Astrocyte of the cerebellum (primary cell): ENCODE results near the gene RNF34.

Experiments
- DNase-seq: peaks from one replicate; pipeline ENCODE4 v3.0.0-alpha.2; 2011; ENCODE audit warnings: low read depth
- H3K4me3 ChIP-seq: 2 replicates; pipeline ENCODE4 v1.5.1; 2011; ENCODE audit warnings: mild to moderate bottlenecking, low read depth, low read length, moderate library complexity
- CTCF ChIP-seq: IDR thresholded peaks from 2 replicates; pipeline ENCODE4 v1.5.1; 2012; ENCODE audit warnings: low read length, low read depth, moderate library complexity, mild to moderate bottlenecking; ENCODE audit errors: missing control alignments
- in situ Hi-C: cut with HindIII; loops from 2 replicates; pipeline ENCODE4 v1.10.0; 2017; ENCODE audit warnings: low sequenced_read_pairs

The RNF34 gene

DNA sequence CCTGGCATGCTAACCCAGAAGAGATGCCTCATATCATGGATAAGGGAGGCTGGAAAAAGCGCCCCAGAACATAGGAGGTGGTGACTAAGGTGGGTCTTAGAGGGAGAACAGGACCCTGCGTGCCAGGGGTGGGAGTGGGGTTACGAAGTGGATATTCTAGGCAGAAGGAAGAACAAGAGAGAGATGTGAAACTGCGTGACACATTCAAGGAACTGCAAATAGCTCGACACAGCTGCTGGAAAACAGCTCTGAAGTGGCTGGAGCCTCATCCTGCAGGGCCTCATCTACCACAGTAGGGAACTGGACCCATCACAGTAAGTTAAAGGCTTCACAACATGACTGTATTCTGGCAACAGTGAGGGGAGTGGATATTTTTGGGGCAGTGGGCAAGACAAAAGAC, 61.1 kb downstream of the RNF34 start:
- DNase-seq: no peak
- in situ Hi-C loops: loop anchor here (5.0 kb wide), 1 partner anchor 39 kb away; no protein-coding TSS in a partner anchor
- no peak for TF ChIP-seq CTCF
- no peak overlapping the region for H3K4me3 ChIP-seq

DNA sequence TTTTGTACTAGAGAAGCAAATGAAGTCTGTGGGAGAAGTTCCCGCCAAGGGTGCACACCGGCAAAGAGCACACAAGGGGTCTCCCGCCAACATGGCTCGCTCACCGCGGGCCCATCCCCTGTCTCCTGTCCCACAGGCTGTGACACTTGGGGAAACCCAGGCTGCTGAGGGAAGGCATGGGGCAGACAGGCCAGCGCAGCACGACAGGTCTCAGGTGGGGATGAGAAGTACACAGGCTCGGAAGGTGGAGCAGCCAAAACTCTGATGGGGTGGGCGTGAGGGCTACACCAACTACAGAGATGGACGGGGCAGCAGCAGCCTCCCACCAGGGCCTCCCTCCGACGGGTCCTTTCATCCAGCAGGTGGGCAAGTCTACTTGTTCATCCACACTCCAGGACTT, 64.4 kb downstream of the RNF34 start:
- no peak for DNase-seq
- TF ChIP-seq CTCF: no peak
- no peak overlapping the region for H3K4me3 ChIP-seq
- in situ Hi-C loops: loop anchor here (5.0 kb wide), 1 partner anchor 42 kb away; no protein-coding TSS in a partner anchor

DNA sequence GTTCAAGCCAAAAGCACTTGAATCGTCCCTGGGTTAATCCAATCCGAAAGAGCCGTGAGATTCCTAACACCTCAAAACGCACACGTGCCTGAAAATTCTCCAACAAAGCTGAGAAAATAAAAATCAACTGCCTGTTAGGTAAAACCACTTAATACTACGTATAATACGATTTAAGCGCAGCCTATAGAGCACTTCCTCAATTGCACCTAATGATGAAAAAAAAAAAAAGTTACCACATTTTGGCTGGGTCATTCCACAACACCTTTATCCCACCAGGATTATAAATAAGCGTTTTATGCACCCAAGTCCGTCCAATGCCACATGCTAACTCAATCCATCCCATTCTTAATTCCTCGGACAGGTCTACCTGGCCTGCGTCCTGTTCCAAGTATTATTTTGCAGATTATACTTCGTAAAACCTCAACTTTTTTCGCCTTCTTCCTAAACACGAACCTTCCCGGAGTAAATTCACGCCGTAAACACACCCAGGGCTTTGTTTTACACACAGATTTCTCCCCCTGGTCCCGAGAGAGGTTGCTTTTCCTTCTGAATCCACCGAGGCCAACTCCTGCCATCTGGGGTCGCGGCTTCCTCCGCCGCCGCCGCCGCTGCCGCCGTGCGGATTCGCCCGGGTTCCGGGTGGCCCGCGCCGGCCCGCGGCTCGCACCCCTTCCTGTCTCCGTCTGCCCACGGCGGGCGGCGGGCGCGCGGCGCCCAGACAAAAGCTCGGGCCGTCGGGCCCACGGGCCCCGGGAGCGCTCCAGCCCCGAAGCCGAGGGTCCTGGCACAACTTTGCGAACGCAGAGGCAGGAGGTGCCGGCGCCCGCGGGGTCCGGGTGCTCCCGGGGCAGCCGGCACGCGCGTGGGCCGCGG, 66.2 kb downstream of the RNF34 start:
- no peak for TF ChIP-seq CTCF
- peak overlapping the region; percentile 42 for H3K4me3 ChIP-seq
- no peak for DNase-seq
- in situ Hi-C loops: no loop called here

GRCh38 chr12:121466794-121467637, 67.1 kb downstream of the RNF34 start:
- in situ Hi-C loops: no loop called here
- no peak for TF ChIP-seq CTCF
- DNase-seq: peak; percentile 31
- peak overlapping the region; percentile 48 for H3K4me3 ChIP-seq

DNA sequence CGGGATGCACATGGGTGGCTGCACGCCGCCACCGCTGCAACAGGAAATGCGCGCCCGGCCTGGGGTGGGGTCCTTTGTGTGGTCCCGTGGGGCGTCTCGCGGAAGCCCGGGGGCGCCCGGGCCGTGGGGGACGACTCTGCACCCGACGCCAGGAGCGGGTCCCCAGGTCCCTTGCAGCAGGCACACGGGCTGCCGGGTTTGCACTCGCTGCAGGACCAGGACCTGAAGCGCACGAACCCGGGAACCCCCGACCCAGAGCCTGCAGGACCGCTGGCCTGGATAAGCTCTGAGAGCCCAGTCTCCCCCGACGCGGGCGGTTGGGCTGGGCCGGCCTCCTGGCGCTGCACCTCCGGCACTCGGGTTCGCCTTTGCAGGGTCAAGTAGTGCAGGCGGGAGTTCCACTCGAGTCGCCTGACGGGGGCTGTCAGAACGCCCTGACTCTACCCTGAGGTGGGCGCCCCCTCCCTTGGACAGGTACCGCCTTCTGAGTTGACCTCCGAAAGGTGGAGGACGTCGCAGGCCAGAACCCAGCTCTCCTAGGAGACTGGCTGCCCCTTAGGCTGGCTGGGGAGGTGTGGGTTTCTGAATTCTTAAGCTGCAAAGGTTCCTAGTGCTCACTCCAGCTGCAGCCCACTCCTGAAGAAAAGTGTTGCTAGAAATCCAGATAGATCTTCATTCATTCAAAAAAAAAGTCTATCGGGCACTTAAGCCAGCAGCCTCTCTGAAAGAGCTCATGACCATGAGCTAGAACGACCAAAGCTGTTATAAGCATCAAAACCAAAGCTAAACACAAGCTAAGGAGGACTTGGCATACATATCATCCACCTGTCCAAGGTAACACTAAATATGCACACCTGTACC, 68.0 kb downstream of the RNF34 start:
- no peak for TF ChIP-seq CTCF
- no peak for DNase-seq
- H3K4me3 ChIP-seq: peak overlapping the region; percentile 48
- in situ Hi-C loops: no loop called here

DNA sequence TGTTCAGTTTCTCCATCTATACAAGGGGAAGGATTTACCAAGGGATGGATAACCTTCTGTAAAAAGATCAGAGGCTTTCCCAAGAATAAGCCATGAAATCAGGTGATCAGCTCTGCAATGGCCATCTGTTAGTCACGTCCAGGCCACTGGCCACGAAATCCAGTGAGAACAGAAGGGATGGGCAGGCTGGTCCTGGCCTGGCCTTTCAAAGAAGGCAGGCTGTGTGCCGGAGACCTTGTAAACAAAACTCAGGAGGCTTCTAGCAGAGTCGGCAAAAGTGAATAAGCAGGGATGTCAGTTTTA, 68.5 kb downstream of the RNF34 start:
- in situ Hi-C loops: no loop called here
- no peak for DNase-seq
- H3K4me3 ChIP-seq: no peak overlapping the region
- TF ChIP-seq CTCF: no peak
